Sigmoid colon (tissue), 3 donors: ENCODE results near the gene UBASH3A.

Source experiments
- POLR2A ChIP-seq, 2 donors: fragments of 450-650 bp; IDR thresholded peaks; one replicate each; pipeline ENCODE4 v1.6.1; 2016; ENCODE audit warnings: antibody characterized with exemption in 2 of 2, mild to moderate bottlenecking in 2 of 2, moderate library complexity in 2 of 2
- TF ChIP-seq, protein P1 (sequence below), 4 experiments: fragments of 450-650 bp in 3 of 4; fragments of 200-600 bp in 1 of 4; IDR thresholded peaks; one replicate each; pipeline ENCODE4 v1.5.1; 2016 to 2019; ENCODE audit warnings: antibody characterized with exemption in 4 of 4, mild to moderate bottlenecking in 3 of 4, moderate library complexity in 2 of 4

GRCh38 chr21:42387843-42388340 is 15.8 kb upstream of the UBASH3A start:
- TF ChIP-seq, protein P1, sequence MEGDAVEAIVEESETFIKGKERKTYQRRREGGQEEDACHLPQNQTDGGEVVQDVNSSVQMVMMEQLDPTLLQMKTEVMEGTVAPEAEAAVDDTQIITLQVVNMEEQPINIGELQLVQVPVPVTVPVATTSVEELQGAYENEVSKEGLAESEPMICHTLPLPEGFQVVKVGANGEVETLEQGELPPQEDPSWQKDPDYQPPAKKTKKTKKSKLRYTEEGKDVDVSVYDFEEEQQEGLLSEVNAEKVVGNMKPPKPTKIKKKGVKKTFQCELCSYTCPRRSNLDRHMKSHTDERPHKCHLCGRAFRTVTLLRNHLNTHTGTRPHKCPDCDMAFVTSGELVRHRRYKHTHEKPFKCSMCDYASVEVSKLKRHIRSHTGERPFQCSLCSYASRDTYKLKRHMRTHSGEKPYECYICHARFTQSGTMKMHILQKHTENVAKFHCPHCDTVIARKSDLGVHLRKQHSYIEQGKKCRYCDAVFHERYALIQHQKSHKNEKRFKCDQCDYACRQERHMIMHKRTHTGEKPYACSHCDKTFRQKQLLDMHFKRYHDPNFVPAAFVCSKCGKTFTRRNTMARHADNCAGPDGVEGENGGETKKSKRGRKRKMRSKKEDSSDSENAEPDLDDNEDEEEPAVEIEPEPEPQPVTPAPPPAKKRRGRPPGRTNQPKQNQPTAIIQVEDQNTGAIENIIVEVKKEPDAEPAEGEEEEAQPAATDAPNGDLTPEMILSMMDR (IDR thresholded peaks at IDR 0.05), result no peak
- TF ChIP-seq POLR2A (IDR thresholded peaks at IDR 0.05), result no peak
